HL-60 (cell line): ENCODE measurements around the gene ATP11A.

Source experiments
- CTCF ChIP-seq: IDR thresholded peaks from one replicate; pipeline ENCODE4 v1.5.1; 2011; ENCODE audit warnings: low read length, control low read depth, inconsistent platforms; ENCODE audit not compliant: insufficient read depth
- POLR2AphosphoS5 ChIP-seq: IDR thresholded peaks from 2 replicates; pipeline ENCODE4 v1.6.1; 2012; ENCODE audit warnings: low read depth
- REST ChIP-seq: IDR thresholded peaks from 2 replicates; pipeline ENCODE4 v1.6.1; 2012; ENCODE audit warnings: low read depth; ENCODE audit not compliant: insufficient replicate concordance

GRCh38 chr13:112900691-112901091 lies 210.9 kb downstream of the ATP11A start:
- TF ChIP-seq CTCF, result no peak
- no peak for TF ChIP-seq REST
- TF ChIP-seq POLR2AphosphoS5, result no peak
